Kidney epithelial cell (primary cell): ENCODE data around the gene GJB6. TPM values are rescaled to one million over a fixed set of nuclear protein-coding genes. Genes with fewer than 3 reads are reported as not detected.

Experiments
- DNase-seq: peaks from one replicate; pipeline ENCODE4 v3.0.0-alpha.2; 2010; ENCODE audit warnings: low read depth
- H3K27me3 ChIP-seq: 2 replicates; pipeline ENCODE4 v1.6.0; 2011; ENCODE audit warnings: low read length; ENCODE audit not compliant: control insufficient read depth, insufficient read depth
- H3K36me3 ChIP-seq: 2 replicates; pipeline ENCODE4 v1.5.1; 2011; ENCODE audit warnings: low read length; ENCODE audit not compliant: control insufficient read depth, insufficient read depth
- H3K4me3 ChIP-seq: 2 replicates; pipeline ENCODE4 v1.5.1; 2011; ENCODE audit warnings: low read depth, mild to moderate bottlenecking, control low read depth, low read length
- total RNA-seq: library from RNA; depleted of rRNA; stranded (reverse); fragments of >200 nt; gene quantifications from 2 replicates; pipeline ENCODE4 v1.2.3, GENCODE V29; 2015
- TF ChIP-seq, protein P1 (sequence below): IDR thresholded peaks from 2 replicates; pipeline ENCODE4 v1.5.1; 2011; ENCODE audit warnings: mild to moderate bottlenecking, moderate library complexity, low read length, control low read depth, inconsistent platforms; ENCODE audit not compliant: insufficient read depth, poor library complexity, severe bottlenecking

Gene GJB6
- total RNA-seq, 1 donor from 2014 or later = 1.9 TPM

DNA sequence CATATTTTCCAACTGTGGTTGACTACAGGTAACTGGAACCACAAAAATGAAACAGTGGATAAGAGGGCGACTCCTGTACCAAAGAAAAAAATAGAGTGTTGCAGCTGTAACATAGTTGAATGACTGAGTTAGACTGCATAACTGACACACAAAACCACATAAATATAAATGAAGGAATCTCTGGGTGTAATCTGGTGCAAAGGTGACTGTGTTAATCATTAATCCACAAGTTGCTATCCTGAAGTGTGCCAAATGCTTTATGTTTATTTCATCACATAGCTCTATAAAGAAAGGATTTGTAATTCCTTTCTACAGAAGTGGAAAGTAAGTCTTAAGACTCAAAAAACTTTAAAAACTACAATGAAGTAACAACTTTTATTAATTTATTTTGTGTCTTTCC, 33.3 kb downstream of the GJB6 start:
- Histone ChIP-seq H3K4me3 (no peak overlapping the region), H3K27me3 (peaks cover 8% of the 10 kb centered on the region), H3K36me3 (no peaks in the 10 kb centered on the region)
- no peak for DNase-seq
- TF ChIP-seq, protein P1, sequence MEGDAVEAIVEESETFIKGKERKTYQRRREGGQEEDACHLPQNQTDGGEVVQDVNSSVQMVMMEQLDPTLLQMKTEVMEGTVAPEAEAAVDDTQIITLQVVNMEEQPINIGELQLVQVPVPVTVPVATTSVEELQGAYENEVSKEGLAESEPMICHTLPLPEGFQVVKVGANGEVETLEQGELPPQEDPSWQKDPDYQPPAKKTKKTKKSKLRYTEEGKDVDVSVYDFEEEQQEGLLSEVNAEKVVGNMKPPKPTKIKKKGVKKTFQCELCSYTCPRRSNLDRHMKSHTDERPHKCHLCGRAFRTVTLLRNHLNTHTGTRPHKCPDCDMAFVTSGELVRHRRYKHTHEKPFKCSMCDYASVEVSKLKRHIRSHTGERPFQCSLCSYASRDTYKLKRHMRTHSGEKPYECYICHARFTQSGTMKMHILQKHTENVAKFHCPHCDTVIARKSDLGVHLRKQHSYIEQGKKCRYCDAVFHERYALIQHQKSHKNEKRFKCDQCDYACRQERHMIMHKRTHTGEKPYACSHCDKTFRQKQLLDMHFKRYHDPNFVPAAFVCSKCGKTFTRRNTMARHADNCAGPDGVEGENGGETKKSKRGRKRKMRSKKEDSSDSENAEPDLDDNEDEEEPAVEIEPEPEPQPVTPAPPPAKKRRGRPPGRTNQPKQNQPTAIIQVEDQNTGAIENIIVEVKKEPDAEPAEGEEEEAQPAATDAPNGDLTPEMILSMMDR = no peak

- peaks cover 16% of the 10 kb centered on the region for H3K27me3 ChIP-seq
- DNase-seq = no peak
- no peaks in the 10 kb centered on the region for H3K36me3 ChIP-seq
- TF ChIP-seq, protein P1 = peak; percentile 86
- H3K4me3 ChIP-seq = no peak overlapping the region
These were observed 34.7 kb downstream of the GJB6 start for GRCh38 chr13:20197361-20197834.

DNA sequence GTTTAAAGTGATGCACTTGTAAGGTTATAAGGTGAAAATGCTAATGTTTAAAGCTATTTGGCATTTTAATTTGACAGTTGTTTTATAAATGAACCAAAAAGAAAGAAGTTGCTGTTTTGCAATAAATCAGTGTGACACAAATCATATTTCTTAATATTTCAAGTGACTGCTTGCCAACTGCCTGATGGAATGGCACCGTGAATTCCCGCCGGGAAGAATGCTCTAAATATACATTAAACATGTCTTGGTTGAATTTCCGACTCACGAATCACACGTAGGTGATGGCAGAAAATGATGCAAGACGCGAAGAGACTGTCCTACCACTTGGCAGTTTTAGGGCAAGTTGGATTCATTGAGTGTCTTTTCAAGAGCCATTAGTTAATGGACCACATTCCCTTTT, 36.3 kb downstream of the GJB6 start:
- TF ChIP-seq, protein P1 = no peak

DNA sequence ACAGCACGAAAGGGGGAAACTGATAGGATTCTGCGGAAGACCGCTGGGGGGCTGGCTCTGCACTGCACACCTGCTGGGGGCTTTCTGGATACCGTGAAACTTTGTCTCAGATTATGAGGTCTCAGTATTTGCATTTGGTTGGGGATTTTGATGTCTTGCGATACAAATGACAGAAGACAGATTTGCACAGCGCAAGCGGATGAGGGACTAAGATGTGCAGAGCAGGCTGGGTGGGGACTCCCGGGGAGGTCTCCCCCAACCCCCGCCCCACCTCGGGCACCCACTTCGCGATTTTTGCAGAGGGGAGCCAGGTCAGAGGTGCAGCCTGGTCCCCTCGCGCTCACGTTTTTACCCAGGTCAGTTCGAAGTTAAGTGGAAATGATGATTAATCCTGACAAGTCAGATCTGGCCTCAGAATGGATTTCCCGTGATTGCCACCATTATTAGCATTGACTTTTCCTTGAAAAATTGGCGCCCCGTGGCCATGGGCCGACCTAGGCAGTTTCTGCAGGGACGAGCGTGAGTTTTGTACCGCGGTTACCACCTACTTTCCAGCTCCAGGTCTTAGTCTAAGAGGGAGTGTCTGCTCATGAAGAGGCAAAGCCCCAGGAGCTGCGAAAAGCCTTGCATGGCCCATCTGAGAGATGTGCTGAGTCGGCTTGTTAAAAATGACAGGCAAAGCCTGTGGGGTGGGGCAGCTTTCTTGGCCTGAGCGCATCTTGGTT, 38.0 kb downstream of the GJB6 start:
- TF ChIP-seq, protein P1 = no peak
- DNase-seq = no peak
- Histone ChIP-seq H3K36me3 (no peaks in the 10 kb centered on the region), H3K4me3 (no peak overlapping the region), H3K27me3 (peaks cover 16% of the 10 kb centered on the region)

More for the DNA sequence above, 36.3 kb downstream of the GJB6 start:
- DNase-seq = no peak
- no peak overlapping the region for H3K4me3 ChIP-seq
- peaks cover 16% of the 10 kb centered on the region for H3K27me3 ChIP-seq
- no peaks in the 10 kb centered on the region for H3K36me3 ChIP-seq

- Histone ChIP-seq H3K4me3 (peak overlapping the region; percentile 37), H3K27me3 (peaks cover 16% of the 10 kb centered on the region), H3K36me3 (no peaks in the 10 kb centered on the region)
- TF ChIP-seq, protein P1 = no peak
- DNase-seq = no peak
These were observed 38.8 kb downstream of the GJB6 start for GRCh38 chr13:20193162-20193906.
